DOHH2 (cell line): Measurements from ENCODE around the gene KHDRBS2.

Experiments used
- H3F3A ChIP-seq: fragments of 200-600 bp; sonication (generic), shearing (Covaris generic); 2 replicates; pipeline ENCODE4 v1.6.0; 2016; ENCODE audit warnings: antibody characterized with exemption, mild to moderate bottlenecking; ENCODE audit not compliant: control insufficient read depth, insufficient read depth
- H3K27ac ChIP-seq: fragments of 200-600 bp; sonication (generic); 2 replicates; pipeline ENCODE4 v1.5.1; 2014; ENCODE audit warnings: low read depth, mild to moderate bottlenecking, low read length, moderate library complexity
- H3K27me3 ChIP-seq: fragments of 200-600 bp; sonication (generic); 2 replicates; pipeline ENCODE4 v1.6.1; 2014; ENCODE audit warnings: mild to moderate bottlenecking, low read length, mixed read lengths; ENCODE audit not compliant: control insufficient read depth
- H3K36me3 ChIP-seq: fragments of 200-600 bp; sonication (generic); 2 replicates; pipeline ENCODE4 v1.6.1; 2014; ENCODE audit warnings: mild to moderate bottlenecking, low read length, moderate library complexity, mixed read lengths; ENCODE audit not compliant: control insufficient read depth
- H3K4me1 ChIP-seq: fragments of 200-600 bp; sonication (generic); 2 replicates; pipeline ENCODE4 v1.6.1; 2014; ENCODE audit warnings: mild to moderate bottlenecking, low read length, mixed read lengths; ENCODE audit not compliant: control insufficient read depth
- H3K4me2 ChIP-seq: fragments of 200-600 bp; sonication (generic); 2 replicates; pipeline ENCODE4 v1.6.0; 2014; ENCODE audit warnings: mild to moderate bottlenecking, low read length, moderate library complexity
- H3K4me3 ChIP-seq: fragments of 200-600 bp; sonication (generic); 2 replicates; pipeline ENCODE4 v1.5.1; 2014; ENCODE audit warnings: mild to moderate bottlenecking, low read length, mixed read lengths
- H3K79me2 ChIP-seq: fragments of 200-600 bp; sonication (generic); 2 replicates; pipeline ENCODE4 v1.6.1; 2014; ENCODE audit warnings: mild to moderate bottlenecking, low read length, mixed read lengths; ENCODE audit not compliant: control insufficient read depth
- H3K9me2 ChIP-seq: fragments of 200-600 bp; sonication (generic); replicated peaks from 2 replicates; pipeline ENCODE4 v1.6.1; 2014; ENCODE audit warnings: mild to moderate bottlenecking, low read length, mixed read lengths; ENCODE audit not compliant: control insufficient read depth
- H3K9me3 ChIP-seq: fragments of 200-600 bp; sonication (generic); 2 replicates; pipeline ENCODE4 v1.6.1; 2014; ENCODE audit warnings: antibody characterized with exemption, low read length, mixed read lengths; ENCODE audit not compliant: control insufficient read depth, insufficient read depth
- H4K20me1 ChIP-seq: fragments of 200-600 bp; sonication (generic); 2 replicates; pipeline ENCODE4 v1.6.0; 2014; ENCODE audit warnings: low read depth, mild to moderate bottlenecking, antibody characterized with exemption, low read length, moderate library complexity; ENCODE audit not compliant: control insufficient read depth, insufficient read depth
- EZH2phosphoT487 ChIP-seq: fragments of 200-600 bp; sonication (generic); IDR thresholded peaks from 2 replicates; pipeline ENCODE4 v1.6.1; 2017; ENCODE audit warnings: borderline replicate concordance, mild to moderate bottlenecking, antibody characterized with exemption, low read length, moderate library complexity, mixed read lengths
- TF ChIP-seq, protein P1 (sequence below): fragments of 200-600 bp; sonication (generic); IDR thresholded peaks from one replicate; pipeline ENCODE4 v1.5.1; 2014; ENCODE audit warnings: antibody characterized with exemption, mild to moderate bottlenecking, low read depth, low read length; ENCODE audit not compliant: poor library complexity, severe bottlenecking

KHDRBS2 gene

DNA sequence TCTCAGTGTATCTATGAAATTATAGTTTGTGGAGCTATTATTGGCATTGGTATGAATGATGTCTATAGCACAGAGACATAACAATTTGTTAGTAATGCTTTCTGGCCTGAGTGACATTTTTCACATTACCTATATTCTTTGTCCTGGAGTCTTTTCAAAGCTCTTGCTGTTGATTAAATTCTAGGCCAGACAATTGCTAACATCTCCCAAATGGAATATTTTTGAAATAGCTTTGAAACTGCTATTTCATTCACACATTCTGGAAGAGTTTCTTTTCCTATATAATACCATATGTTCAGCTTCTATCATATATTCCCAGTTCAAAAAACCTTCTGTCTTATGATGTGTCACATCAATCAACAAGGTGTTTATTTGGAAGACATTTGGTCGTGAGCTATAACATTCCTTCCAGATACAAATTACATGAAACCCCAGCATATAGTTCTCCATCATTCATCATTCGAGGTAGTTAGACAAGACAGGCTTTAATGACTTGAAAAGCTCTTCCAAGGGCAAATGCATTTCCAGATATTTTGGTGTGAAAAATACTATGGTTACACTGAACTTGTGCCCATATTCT, 452.8 kb downstream of the KHDRBS2 start:
- no peak for TF ChIP-seq EZH2phosphoT487
- TF ChIP-seq, protein P1, sequence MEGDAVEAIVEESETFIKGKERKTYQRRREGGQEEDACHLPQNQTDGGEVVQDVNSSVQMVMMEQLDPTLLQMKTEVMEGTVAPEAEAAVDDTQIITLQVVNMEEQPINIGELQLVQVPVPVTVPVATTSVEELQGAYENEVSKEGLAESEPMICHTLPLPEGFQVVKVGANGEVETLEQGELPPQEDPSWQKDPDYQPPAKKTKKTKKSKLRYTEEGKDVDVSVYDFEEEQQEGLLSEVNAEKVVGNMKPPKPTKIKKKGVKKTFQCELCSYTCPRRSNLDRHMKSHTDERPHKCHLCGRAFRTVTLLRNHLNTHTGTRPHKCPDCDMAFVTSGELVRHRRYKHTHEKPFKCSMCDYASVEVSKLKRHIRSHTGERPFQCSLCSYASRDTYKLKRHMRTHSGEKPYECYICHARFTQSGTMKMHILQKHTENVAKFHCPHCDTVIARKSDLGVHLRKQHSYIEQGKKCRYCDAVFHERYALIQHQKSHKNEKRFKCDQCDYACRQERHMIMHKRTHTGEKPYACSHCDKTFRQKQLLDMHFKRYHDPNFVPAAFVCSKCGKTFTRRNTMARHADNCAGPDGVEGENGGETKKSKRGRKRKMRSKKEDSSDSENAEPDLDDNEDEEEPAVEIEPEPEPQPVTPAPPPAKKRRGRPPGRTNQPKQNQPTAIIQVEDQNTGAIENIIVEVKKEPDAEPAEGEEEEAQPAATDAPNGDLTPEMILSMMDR, result no peak
- H3K79me2 ChIP-seq, result no peaks in the 10 kb centered on the region
- no peaks in the 10 kb centered on the region for H3K4me1 ChIP-seq
- no peak overlapping the region for H3K27ac ChIP-seq
- H3K9me3 ChIP-seq, result no peaks in the 10 kb centered on the region
- H3K4me2 ChIP-seq, result no peak overlapping the region
- H3K27me3 ChIP-seq, result no peaks in the 10 kb centered on the region
- H3F3A ChIP-seq, result no peaks in the 10 kb centered on the region
- H3K4me3 ChIP-seq, result no peak overlapping the region
- no peaks in the 10 kb centered on the region for H3K9me2 ChIP-seq
- H3K36me3 ChIP-seq, result no peaks in the 10 kb centered on the region
- H4K20me1 ChIP-seq, result no peaks in the 10 kb centered on the region

DNA sequence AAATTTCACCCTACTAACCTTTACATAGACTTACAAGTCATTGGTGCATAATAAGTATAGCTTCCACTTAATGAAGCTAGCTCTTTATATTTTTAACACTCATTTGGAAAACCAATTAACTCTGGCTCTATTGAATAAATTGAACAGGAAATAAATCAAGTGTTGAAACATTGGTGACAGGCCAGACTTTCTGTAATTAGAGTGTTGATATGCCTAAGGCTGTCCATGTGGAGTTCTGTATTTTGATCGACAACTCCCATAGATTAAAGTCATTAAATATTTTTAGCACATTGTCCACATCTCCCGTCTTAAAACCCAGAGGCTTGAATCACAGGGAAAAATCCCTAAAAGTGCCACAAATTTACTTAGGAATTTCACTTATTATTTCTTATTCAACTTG, 468.3 kb downstream of the KHDRBS2 start:
- Histone ChIP-seq H3F3A (no peaks in the 10 kb centered on the region), H3K27me3 (no peaks in the 10 kb centered on the region), H3K9me2 (no peaks in the 10 kb centered on the region), H3K27ac (no peak overlapping the region), H3K4me1 (no peaks in the 10 kb centered on the region), H3K79me2 (no peaks in the 10 kb centered on the region), H4K20me1 (no peaks in the 10 kb centered on the region), H3K9me3 (no peaks in the 10 kb centered on the region), H3K4me2 (no peak overlapping the region), H3K36me3 (no peaks in the 10 kb centered on the region), H3K4me3 (no peak overlapping the region)
- TF ChIP-seq, protein P1, result no peak
- TF ChIP-seq EZH2phosphoT487, result no peak

GRCh38 chr6:61810047-61810446, 476.0 kb downstream of the KHDRBS2 start:
- no peak overlapping the region for H3K4me3 ChIP-seq
- no peak for TF ChIP-seq EZH2phosphoT487
- TF ChIP-seq, protein P1, result no peak
- no peaks in the 10 kb centered on the region for H3K9me3 ChIP-seq
- no peaks in the 10 kb centered on the region for H3K79me2 ChIP-seq
- no peak overlapping the region for H3K4me2 ChIP-seq
- H3K4me1 ChIP-seq, result no peaks in the 10 kb centered on the region
- no peak overlapping the region for H3K27ac ChIP-seq
- H3K9me2 ChIP-seq, result no peaks in the 10 kb centered on the region
- H3K27me3 ChIP-seq, result no peaks in the 10 kb centered on the region
- no peaks in the 10 kb centered on the region for H4K20me1 ChIP-seq
- no peaks in the 10 kb centered on the region for H3F3A ChIP-seq
- no peaks in the 10 kb centered on the region for H3K36me3 ChIP-seq
